Neural crest cell (in vitro differentiated cells): ENCODE results near the gene MARCKS. TPM values are rescaled to one million over a fixed set of nuclear protein-coding genes. Genes with fewer than 3 reads are reported as not detected.

Source experiments
- DNase-seq: peaks from one replicate; pipeline ENCODE4 v3.0.0; 2021; ENCODE audit warnings: low read depth, mixed read lengths, low spot score
- H3K27ac Mint-ChIP-seq: one replicate; pipeline ENCODE4 v1.8.0; 2021; ENCODE audit warnings: mild to moderate bottlenecking, mixed read lengths; ENCODE audit not compliant: unreplicated experiment
- H3K27me3 Mint-ChIP-seq: 2 replicates; pipeline ENCODE4 v1.8.0; 2021; ENCODE audit warnings: low read depth, mild to moderate bottlenecking, mixed read lengths
- H3K36me3 Mint-ChIP-seq: 2 replicates; pipeline ENCODE4 v1.8.0; 2021; ENCODE audit warnings: low read depth, mild to moderate bottlenecking, mixed read lengths
- H3K4me1 Mint-ChIP-seq: 2 replicates; pipeline ENCODE4 v1.8.0; 2021; ENCODE audit warnings: mixed read lengths
- H3K4me3 Mint-ChIP-seq: one replicate; pipeline ENCODE4 v1.8.0; 2021; ENCODE audit warnings: mild to moderate bottlenecking, mixed read lengths
- H3K9me3 Mint-ChIP-seq: 2 replicates; pipeline ENCODE4 v1.8.0; 2021; ENCODE audit warnings: mixed read lengths
- total RNA-seq: library from RNA; stranded (reverse); gene quantifications from 2 replicates; pipeline ENCODE4 v1.2.1, GENCODE V29; 2021
- TF ChIP-seq, protein P1 (sequence below): fragments of 200-600 bp; sonication (generic); conservative IDR thresholded peaks from 2 replicates; pipeline ENCODE4 v1.5.0; 2021; ENCODE audit warnings: antibody characterized with exemption, mild to moderate bottlenecking

MARCKS gene
- total RNA-seq, 1 donor from 2014 or later: 376 TPM

GRCh38 chr6:113842165-113842564 lies 15.0 kb upstream of the MARCKS start:
- Mint-ChIP-seq H3K27ac (no peak overlapping the region), H3K27me3 (no peaks in the 10 kb centered on the region), H3K36me3 (no peaks in the 10 kb centered on the region), H3K4me1 (peaks cover 4% of the 10 kb centered on the region), H3K9me3 (no peaks in the 10 kb centered on the region), H3K4me3 (no peak overlapping the region)
- TF ChIP-seq, protein P1, sequence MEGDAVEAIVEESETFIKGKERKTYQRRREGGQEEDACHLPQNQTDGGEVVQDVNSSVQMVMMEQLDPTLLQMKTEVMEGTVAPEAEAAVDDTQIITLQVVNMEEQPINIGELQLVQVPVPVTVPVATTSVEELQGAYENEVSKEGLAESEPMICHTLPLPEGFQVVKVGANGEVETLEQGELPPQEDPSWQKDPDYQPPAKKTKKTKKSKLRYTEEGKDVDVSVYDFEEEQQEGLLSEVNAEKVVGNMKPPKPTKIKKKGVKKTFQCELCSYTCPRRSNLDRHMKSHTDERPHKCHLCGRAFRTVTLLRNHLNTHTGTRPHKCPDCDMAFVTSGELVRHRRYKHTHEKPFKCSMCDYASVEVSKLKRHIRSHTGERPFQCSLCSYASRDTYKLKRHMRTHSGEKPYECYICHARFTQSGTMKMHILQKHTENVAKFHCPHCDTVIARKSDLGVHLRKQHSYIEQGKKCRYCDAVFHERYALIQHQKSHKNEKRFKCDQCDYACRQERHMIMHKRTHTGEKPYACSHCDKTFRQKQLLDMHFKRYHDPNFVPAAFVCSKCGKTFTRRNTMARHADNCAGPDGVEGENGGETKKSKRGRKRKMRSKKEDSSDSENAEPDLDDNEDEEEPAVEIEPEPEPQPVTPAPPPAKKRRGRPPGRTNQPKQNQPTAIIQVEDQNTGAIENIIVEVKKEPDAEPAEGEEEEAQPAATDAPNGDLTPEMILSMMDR: no peak
- no peak for DNase-seq

- H3K27ac Mint-ChIP-seq: no peak overlapping the region
- TF ChIP-seq, protein P1: no peak
- no peaks in the 10 kb centered on the region for H3K9me3 Mint-ChIP-seq
- no peaks in the 10 kb centered on the region for H3K36me3 Mint-ChIP-seq
- no peak for DNase-seq
- H3K4me3 Mint-ChIP-seq: no peak overlapping the region
- H3K27me3 Mint-ChIP-seq: no peaks in the 10 kb centered on the region
- peaks cover 4% of the 10 kb centered on the region for H3K4me1 Mint-ChIP-seq
Measured at GRCh38 chr6:113843500-113844073, 13.6 kb upstream of the MARCKS start.

DNA sequence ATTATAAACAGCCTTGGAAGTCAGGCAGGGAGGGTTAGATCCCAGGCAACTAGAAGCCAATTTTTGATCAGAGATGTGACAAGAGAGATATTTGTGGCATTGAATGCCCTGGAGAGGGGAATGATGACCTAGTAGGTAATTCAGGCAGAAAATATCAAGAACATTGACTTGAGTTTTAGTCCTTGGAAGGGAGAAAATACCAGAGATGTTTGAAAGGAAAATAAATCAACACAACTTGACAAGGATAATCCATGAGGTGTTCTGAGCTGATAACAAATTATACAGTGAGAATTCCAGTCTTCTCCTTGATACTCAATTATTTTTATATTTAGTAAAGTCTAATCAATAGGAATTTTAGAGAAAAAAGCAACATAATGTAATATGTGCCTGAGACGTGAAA lies 10.6 kb upstream of the MARCKS start:
- Mint-ChIP-seq H3K9me3 (no peaks in the 10 kb centered on the region), H3K27me3 (no peaks in the 10 kb centered on the region), H3K27ac (no peak overlapping the region), H3K36me3 (no peaks in the 10 kb centered on the region), H3K4me3 (no peak overlapping the region), H3K4me1 (peaks cover 4% of the 10 kb centered on the region)
- TF ChIP-seq, protein P1: no peak
- no peak for DNase-seq

- TF ChIP-seq, protein P1: no peak
- H3K27ac Mint-ChIP-seq: no peak overlapping the region
- no peak overlapping the region for H3K4me3 Mint-ChIP-seq
- H3K9me3 Mint-ChIP-seq: no peaks in the 10 kb centered on the region
- peaks cover 4% of the 10 kb centered on the region for H3K4me1 Mint-ChIP-seq
- H3K36me3 Mint-ChIP-seq: no peaks in the 10 kb centered on the region
- DNase-seq: no peak
- no peaks in the 10 kb centered on the region for H3K27me3 Mint-ChIP-seq
Measured at GRCh38 chr6:113847447-113847846, 9.7 kb upstream of the MARCKS start.

DNA sequence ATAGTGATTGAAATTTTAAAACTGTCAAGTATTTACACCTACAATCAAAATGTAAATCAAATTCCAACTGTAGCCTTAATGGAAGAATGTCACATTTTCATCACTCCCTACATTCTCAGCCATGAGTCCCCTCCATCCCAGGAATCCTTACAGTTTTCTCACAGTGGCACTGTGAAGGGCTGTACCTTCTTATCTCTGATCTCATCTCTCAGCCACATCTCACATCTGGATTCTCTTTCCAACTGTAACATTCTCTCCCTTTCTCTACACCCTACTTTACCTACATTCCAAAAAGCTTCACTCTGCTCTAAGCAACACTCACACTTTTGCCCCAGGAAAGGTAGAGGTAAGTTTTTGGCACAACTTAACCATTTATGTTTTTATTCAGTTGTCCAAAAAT lies 8.9 kb upstream of the MARCKS start:
- H3K4me1 Mint-ChIP-seq: peaks cover 4% of the 10 kb centered on the region
- H3K36me3 Mint-ChIP-seq: no peaks in the 10 kb centered on the region
- no peaks in the 10 kb centered on the region for H3K27me3 Mint-ChIP-seq
- no peak overlapping the region for H3K4me3 Mint-ChIP-seq
- H3K27ac Mint-ChIP-seq: no peak overlapping the region
- no peaks in the 10 kb centered on the region for H3K9me3 Mint-ChIP-seq
- TF ChIP-seq, protein P1: no peak
- DNase-seq: no peak

DNA sequence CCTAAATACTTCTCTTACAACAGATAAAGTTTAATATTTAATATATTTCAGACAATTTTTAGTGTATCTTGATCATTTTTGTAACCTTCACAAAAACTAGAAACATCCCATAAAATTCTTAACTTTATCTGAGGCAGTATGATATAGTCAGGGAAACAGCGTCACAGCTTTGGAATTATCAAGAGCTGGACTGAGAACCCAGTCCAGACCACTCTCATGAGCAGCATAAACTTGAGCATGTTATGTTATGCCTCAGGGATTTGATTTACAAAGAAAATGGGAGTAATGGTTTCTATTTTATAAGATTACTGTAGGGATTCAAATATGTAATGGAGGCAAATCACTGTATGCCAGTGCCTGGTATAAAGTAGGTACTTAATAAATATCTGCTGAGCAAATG lies 8.3 kb upstream of the MARCKS start:
- Mint-ChIP-seq H3K27ac (no peak overlapping the region), H3K4me3 (no peak overlapping the region), H3K36me3 (no peaks in the 10 kb centered on the region), H3K4me1 (peaks cover 4% of the 10 kb centered on the region), H3K27me3 (no peaks in the 10 kb centered on the region), H3K9me3 (no peaks in the 10 kb centered on the region)
- DNase-seq: no peak
- TF ChIP-seq, protein P1: no peak
